SK-N-SH (cell line): ENCODE data around the gene MAPK1.
"Not testable (repeated sequence)": the region's sequence is repeated elsewhere in the genome, so short reads cannot be mapped to it uniquely, and the experiment has no call there.

Experiments used
- NFIC ChIP-seq: IDR thresholded peaks from 2 replicates; pipeline ENCODE4 v1.4.0; 2012; ENCODE audit warnings: borderline replicate concordance
- REST ChIP-seq: IDR thresholded peaks from 2 replicates; pipeline ENCODE4 v1.6.1; 2012; ENCODE audit warnings: mild to moderate bottlenecking, low read depth, low read length, moderate library complexity
- YY1 ChIP-seq: IDR thresholded peaks from 2 replicates; pipeline ENCODE4 v1.4.0; 2012; ENCODE audit warnings: low read depth, mild to moderate bottlenecking
- TF ChIP-seq, protein P1 (sequence below): IDR thresholded peaks from 2 replicates; pipeline ENCODE4 v1.4.0; 2012; ENCODE audit warnings: low read depth, borderline replicate concordance
- TF ChIP-seq, protein P2 (sequence below): IDR thresholded peaks from 2 replicates; pipeline ENCODE4 v1.4.0; 2012; ENCODE audit warnings: low read depth, borderline replicate concordance
- TF ChIP-seq, protein P3 (sequence below): fragments of 200-600 bp; sonication (generic); IDR thresholded peaks from 2 replicates; pipeline ENCODE4 v1.6.1; 2017; ENCODE audit warnings: antibody characterized with exemption, mild to moderate bottlenecking, moderate library complexity

DNA sequence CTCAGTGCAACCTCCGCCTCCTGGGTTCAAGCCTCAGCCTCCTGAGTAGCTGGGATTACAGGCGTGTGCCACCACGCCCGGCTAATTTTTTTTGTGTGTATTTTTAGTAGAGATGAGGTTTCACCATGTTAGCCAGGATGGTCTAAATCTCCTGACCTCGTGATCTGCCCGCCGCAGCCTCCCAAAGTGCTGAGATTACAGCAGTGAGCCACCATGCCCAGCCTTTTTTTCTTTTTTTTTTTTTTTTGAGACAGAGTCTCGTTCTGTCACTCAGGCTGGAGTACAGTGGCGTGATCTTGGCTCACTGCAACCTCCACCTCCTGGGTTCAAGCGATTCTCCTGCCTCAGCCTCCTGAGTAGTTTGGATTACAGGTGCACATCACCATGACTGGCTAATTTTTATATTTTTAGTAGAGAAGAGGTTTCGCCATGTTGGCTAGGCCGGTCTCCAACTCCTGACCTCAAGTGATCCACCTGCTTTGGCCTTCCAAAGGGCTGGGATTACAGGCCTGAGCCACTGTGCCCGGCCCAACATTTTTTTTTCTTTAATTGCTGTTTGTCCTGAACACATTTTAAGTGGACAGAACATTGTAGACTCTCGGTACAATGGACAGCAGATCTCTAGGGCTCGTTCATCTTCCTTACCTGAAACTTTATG is 146.1 kb downstream of the MAPK1 start:
- not testable (repeated sequence) for TF ChIP-seq NFIC, REST, YY1
- TF ChIP-seq, protein P1, sequence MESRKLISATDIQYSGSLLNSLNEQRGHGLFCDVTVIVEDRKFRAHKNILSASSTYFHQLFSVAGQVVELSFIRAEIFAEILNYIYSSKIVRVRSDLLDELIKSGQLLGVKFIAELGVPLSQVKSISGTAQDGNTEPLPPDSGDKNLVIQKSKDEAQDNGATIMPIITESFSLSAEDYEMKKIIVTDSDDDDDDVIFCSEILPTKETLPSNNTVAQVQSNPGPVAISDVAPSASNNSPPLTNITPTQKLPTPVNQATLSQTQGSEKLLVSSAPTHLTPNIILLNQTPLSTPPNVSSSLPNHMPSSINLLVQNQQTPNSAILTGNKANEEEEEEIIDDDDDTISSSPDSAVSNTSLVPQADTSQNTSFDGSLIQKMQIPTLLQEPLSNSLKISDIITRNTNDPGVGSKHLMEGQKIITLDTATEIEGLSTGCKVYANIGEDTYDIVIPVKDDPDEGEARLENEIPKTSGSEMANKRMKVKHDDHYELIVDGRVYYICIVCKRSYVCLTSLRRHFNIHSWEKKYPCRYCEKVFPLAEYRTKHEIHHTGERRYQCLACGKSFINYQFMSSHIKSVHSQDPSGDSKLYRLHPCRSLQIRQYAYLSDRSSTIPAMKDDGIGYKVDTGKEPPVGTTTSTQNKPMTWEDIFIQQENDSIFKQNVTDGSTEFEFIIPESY: not testable (repeated sequence)
- TF ChIP-seq, protein P2, sequence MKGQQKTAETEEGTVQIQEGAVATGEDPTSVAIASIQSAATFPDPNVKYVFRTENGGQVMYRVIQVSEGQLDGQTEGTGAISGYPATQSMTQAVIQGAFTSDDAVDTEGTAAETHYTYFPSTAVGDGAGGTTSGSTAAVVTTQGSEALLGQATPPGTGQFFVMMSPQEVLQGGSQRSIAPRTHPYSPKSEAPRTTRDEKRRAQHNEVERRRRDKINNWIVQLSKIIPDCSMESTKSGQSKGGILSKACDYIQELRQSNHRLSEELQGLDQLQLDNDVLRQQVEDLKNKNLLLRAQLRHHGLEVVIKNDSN: not testable (repeated sequence)
- TF ChIP-seq, protein P3, sequence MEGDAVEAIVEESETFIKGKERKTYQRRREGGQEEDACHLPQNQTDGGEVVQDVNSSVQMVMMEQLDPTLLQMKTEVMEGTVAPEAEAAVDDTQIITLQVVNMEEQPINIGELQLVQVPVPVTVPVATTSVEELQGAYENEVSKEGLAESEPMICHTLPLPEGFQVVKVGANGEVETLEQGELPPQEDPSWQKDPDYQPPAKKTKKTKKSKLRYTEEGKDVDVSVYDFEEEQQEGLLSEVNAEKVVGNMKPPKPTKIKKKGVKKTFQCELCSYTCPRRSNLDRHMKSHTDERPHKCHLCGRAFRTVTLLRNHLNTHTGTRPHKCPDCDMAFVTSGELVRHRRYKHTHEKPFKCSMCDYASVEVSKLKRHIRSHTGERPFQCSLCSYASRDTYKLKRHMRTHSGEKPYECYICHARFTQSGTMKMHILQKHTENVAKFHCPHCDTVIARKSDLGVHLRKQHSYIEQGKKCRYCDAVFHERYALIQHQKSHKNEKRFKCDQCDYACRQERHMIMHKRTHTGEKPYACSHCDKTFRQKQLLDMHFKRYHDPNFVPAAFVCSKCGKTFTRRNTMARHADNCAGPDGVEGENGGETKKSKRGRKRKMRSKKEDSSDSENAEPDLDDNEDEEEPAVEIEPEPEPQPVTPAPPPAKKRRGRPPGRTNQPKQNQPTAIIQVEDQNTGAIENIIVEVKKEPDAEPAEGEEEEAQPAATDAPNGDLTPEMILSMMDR: not testable (repeated sequence)
